ENCODE data around the gene PHLDB2.

The PHLDB2 gene

DNA sequence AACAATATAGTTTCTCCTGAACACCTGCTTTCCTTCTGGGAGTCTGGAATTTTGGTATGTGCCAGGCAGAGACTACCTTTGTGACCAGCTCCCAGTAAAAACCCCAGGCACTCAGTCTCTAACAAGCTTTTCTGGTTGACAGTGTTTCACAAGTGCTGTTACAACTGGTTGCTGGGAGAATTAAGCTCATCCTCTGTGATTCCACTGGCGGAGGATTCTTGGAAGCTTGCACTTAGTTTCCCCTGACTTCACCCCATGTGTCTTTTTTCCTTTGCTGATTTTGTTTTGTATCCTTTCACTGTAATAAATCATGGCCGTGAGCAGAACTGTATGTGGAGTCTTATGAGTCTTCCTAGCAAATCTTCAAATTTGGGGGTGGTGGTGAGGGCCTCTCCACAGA, 134.0 kb downstream of the PHLDB2 start:
- TF ChIP-seq, protein P1, sequence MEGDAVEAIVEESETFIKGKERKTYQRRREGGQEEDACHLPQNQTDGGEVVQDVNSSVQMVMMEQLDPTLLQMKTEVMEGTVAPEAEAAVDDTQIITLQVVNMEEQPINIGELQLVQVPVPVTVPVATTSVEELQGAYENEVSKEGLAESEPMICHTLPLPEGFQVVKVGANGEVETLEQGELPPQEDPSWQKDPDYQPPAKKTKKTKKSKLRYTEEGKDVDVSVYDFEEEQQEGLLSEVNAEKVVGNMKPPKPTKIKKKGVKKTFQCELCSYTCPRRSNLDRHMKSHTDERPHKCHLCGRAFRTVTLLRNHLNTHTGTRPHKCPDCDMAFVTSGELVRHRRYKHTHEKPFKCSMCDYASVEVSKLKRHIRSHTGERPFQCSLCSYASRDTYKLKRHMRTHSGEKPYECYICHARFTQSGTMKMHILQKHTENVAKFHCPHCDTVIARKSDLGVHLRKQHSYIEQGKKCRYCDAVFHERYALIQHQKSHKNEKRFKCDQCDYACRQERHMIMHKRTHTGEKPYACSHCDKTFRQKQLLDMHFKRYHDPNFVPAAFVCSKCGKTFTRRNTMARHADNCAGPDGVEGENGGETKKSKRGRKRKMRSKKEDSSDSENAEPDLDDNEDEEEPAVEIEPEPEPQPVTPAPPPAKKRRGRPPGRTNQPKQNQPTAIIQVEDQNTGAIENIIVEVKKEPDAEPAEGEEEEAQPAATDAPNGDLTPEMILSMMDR (IDR thresholded peaks at IDR 0.05; ENCODE audit: low read depth, low read length, missing control alignments), result no peak
- in situ Hi-C loops (cut with HindIII; ENCODE audit: low sequenced_read_pairs), result no loop called here
- no peak for DNase-seq (ENCODE audit: low read depth)
- no peak overlapping the region for H3K4me3 ChIP-seq (ENCODE audit: low read depth, low read length)

- DNase-seq (ENCODE audit: low read depth), result no peak
- H3K4me3 ChIP-seq (ENCODE audit: low read depth, low read length), result peak within 1 kb of the TSS; percentile 53
- TF ChIP-seq, protein P1 (IDR thresholded peaks at IDR 0.05; ENCODE audit: low read depth, low read length, missing control alignments), result no peak
- in situ Hi-C loops (cut with HindIII; ENCODE audit: low sequenced_read_pairs), result no loop called here
Measured at GRCh38 chr3:111998636-111999483, 139.8 kb downstream of the PHLDB2 start, which contains the start of gene TAGLN3. Gene TAGLN3 (plus strand): TSS chr3:111998922. CDS start chr3:111999423, 501 bp downstream.

- in situ Hi-C loops (cut with HindIII; ENCODE audit: low sequenced_read_pairs), result no loop called here
- TF ChIP-seq, protein P1 (IDR thresholded peaks at IDR 0.05; ENCODE audit: low read depth, low read length, missing control alignments), result no peak
- H3K4me3 ChIP-seq (ENCODE audit: low read depth, low read length), result peak overlapping the region; percentile 53
- DNase-seq (ENCODE audit: low read depth), result no peak
Measured at GRCh38 chr3:111999484-112000324, 140.6 kb downstream of the PHLDB2 start.

DNA sequence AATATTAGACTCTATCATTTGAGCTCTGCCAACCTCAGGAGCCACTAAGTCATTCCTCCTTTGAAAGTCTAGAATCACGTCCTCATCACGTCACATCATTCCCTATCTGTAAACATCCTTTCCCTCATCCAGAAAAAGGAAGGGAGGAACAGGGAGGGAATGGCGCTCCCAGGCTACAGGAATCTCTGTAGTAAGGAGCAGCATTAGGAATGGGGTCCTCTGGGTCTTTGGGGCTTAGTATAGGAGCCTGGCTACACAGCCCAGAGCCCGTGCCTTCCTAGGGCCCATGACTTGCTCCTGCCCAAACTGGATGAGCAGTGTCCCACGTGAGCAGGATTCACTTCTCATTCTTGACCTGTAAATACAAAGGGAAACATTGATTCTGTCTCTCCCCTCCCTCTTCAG, 141.3 kb downstream of the PHLDB2 start:
- in situ Hi-C loops (cut with HindIII; ENCODE audit: low sequenced_read_pairs), result no loop called here
- TF ChIP-seq, protein P1 (IDR thresholded peaks at IDR 0.05; ENCODE audit: low read depth, low read length, missing control alignments), result no peak
- peak overlapping the region; percentile 53 for H3K4me3 ChIP-seq (ENCODE audit: low read depth, low read length)
- no peak for DNase-seq (ENCODE audit: low read depth)

DNA sequence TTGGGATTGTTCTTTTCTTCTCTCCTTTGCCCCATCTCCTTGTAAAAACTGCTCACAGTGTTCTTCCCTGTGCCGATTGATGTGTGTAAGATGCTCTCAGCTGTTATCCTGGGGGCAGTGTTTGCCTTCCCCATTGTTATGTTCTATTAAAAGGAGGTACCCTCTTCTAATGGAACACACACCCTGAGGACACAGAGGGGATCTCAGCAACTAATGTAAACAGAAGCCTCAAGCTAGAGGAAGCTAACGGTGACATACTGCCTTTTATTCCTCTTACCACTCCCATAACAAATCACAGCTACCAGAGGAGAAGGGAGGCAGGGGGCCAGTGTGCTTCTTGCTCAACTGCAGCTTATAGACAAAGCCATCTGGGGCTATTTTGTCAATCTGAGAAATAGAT, 141.9 kb downstream of the PHLDB2 start:
- in situ Hi-C loops (cut with HindIII; ENCODE audit: low sequenced_read_pairs), result no loop called here
- TF ChIP-seq, protein P1 (IDR thresholded peaks at IDR 0.05; ENCODE audit: low read depth, low read length, missing control alignments), result no peak
- DNase-seq (ENCODE audit: low read depth), result no peak
- no peak overlapping the region for H3K4me3 ChIP-seq (ENCODE audit: low read depth, low read length)

DNA sequence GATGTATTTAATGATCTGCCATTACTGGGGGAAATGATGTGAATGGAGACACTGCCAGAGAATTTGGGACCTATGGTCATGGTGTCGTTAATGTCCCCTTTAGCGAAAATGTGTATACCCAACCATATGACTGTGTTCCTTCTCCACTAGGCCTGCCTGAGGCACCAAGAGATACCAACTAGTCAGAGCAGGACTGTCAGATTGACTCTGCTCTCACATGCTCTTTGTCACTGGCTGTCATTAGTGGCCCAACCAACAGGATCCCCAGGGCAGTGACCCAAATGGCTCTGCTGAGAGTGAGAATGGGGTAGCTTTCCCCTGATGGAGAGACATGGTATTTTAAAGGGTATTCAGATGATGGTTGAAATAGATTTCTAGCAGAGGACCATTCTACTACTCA, 142.5 kb downstream of the PHLDB2 start:
- in situ Hi-C loops (cut with HindIII; ENCODE audit: low sequenced_read_pairs), result no loop called here
- no peak overlapping the region for H3K4me3 ChIP-seq (ENCODE audit: low read depth, low read length)
- DNase-seq (ENCODE audit: low read depth), result no peak
- TF ChIP-seq, protein P1 (IDR thresholded peaks at IDR 0.05; ENCODE audit: low read depth, low read length, missing control alignments), result no peak
